SU-DHL-6 (cell line): Measurements from ENCODE around the gene SSX2IP.

Source experiments
- EZH2phosphoT487 ChIP-seq: fragments of 200-600 bp; sonication (generic), shearing (Covaris generic); conservative IDR thresholded peaks from 2 replicates; pipeline ENCODE4 v1.6.1; 2018; ENCODE audit warnings: mild to moderate bottlenecking, antibody characterized with exemption, low read length, moderate library complexity, mixed read lengths
- TF ChIP-seq, protein P1 (sequence below): fragments of 200-600 bp; sonication (generic); IDR thresholded peaks from one replicate; pipeline ENCODE4 v1.5.1; 2017; ENCODE audit warnings: antibody characterized with exemption, mild to moderate bottlenecking, low read length, moderate library complexity; ENCODE audit not compliant: insufficient read depth, poor library complexity, severe bottlenecking

DNA sequence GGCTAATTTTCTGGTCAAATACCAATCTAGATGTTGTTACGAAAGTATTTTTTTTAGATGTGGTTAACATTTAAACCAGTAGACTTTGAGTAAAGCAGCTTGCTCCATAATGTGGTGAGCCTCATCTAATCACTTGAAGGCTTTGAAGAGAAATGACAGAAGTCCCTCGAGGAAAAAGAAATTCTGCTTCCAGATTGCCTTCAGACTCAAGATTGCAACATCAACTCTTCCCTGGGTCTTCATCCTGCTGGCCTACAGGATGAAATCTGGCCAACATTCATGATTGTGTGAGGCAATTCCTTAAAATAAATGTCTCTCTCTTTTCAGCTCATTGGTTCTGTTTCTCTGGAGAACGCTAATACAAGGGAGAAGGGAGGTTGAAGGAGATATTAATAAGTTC lies 32.5 kb upstream of the SSX2IP start:
- TF ChIP-seq, protein P1, sequence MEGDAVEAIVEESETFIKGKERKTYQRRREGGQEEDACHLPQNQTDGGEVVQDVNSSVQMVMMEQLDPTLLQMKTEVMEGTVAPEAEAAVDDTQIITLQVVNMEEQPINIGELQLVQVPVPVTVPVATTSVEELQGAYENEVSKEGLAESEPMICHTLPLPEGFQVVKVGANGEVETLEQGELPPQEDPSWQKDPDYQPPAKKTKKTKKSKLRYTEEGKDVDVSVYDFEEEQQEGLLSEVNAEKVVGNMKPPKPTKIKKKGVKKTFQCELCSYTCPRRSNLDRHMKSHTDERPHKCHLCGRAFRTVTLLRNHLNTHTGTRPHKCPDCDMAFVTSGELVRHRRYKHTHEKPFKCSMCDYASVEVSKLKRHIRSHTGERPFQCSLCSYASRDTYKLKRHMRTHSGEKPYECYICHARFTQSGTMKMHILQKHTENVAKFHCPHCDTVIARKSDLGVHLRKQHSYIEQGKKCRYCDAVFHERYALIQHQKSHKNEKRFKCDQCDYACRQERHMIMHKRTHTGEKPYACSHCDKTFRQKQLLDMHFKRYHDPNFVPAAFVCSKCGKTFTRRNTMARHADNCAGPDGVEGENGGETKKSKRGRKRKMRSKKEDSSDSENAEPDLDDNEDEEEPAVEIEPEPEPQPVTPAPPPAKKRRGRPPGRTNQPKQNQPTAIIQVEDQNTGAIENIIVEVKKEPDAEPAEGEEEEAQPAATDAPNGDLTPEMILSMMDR: no peak
- no peak for TF ChIP-seq EZH2phosphoT487
